Renal cortex interstitium (tissue), 15 donors: ENCODE measurements around the gene TRAPPC10. TPM values are rescaled to one million over a fixed set of nuclear protein-coding genes. Genes with fewer than 3 reads are reported as not detected.

Experiments
- DNase-seq, 11 donors: peaks; one replicate each; pipeline ENCODE4 v3.0.0-alpha.2; 2013; ENCODE audit warnings: low read depth in 9 of 11, low spot score in 4 of 11; ENCODE audit errors: extremely low read depth in 1 of 11
- long read RNA-seq, 16 experiments: transcript quantifications; one replicate each; lab custom pipeline, GENCODE V29; 2026
- polyA plus RNA-seq, 3 donors: library from polyadenylated mRNA; unstranded; fragments of 120-200 nt; gene quantifications; one replicate each; pipeline ENCODE4 v1.2.1, GENCODE V29; 2013; ENCODE audit not compliant: insufficient read length in 3 of 3

The TRAPPC10 gene, protein sequence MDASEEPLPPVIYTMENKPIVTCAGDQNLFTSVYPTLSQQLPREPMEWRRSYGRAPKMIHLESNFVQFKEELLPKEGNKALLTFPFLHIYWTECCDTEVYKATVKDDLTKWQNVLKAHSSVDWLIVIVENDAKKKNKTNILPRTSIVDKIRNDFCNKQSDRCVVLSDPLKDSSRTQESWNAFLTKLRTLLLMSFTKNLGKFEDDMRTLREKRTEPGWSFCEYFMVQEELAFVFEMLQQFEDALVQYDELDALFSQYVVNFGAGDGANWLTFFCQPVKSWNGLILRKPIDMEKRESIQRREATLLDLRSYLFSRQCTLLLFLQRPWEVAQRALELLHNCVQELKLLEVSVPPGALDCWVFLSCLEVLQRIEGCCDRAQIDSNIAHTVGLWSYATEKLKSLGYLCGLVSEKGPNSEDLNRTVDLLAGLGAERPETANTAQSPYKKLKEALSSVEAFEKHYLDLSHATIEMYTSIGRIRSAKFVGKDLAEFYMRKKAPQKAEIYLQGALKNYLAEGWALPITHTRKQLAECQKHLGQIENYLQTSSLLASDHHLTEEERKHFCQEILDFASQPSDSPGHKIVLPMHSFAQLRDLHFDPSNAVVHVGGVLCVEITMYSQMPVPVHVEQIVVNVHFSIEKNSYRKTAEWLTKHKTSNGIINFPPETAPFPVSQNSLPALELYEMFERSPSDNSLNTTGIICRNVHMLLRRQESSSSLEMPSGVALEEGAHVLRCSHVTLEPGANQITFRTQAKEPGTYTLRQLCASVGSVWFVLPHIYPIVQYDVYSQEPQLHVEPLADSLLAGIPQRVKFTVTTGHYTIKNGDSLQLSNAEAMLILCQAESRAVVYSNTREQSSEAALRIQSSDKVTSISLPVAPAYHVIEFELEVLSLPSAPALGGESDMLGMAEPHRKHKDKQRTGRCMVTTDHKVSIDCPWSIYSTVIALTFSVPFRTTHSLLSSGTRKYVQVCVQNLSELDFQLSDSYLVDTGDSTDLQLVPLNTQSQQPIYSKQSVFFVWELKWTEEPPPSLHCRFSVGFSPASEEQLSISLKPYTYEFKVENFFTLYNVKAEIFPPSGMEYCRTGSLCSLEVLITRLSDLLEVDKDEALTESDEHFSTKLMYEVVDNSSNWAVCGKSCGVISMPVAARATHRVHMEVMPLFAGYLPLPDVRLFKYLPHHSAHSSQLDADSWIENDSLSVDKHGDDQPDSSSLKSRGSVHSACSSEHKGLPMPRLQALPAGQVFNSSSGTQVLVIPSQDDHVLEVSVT
- polyA plus RNA-seq, result 10 to 100 TPM; 33.5 to 45.4 (median 41.9) TPM
- long read RNA-seq, donor 1, full-length matches to known transcripts, result 2 of 7 reads
- long read RNA-seq, donor 1, partial matches to known transcripts, result 5 of 7 reads
- long read RNA-seq, donor 1, other reads (novel, unspliced or antisense), result 0 of 7 reads
- long read RNA-seq, donor 2, result 0 reads
- long read RNA-seq, donor 3, full-length matches to known transcripts, result 2 of 2 reads
- long read RNA-seq, donor 3, partial matches to known transcripts, result 0 of 2 reads
- long read RNA-seq, donor 3, other reads (novel, unspliced or antisense), result 0 of 2 reads
- long read RNA-seq, donor 4, partial matches to known transcripts, result 0 of 3 reads
- long read RNA-seq, donor 4, other reads (novel, unspliced or antisense), result 0 of 3 reads
- long read RNA-seq, donor 5, partial matches to known transcripts, result 5 of 7 reads
- long read RNA-seq, donor 5, other reads (novel, unspliced or antisense), result 0 of 7 reads
- long read RNA-seq, donor 6, full-length matches to known transcripts, result 3 of 3 reads
- long read RNA-seq, donor 6, partial matches to known transcripts, result 0 of 3 reads
- long read RNA-seq, donor 6, other reads (novel, unspliced or antisense), result 0 of 3 reads
- long read RNA-seq, donor 7, partial matches to known transcripts, result 0 of 2 reads
- long read RNA-seq, donor 7, other reads (novel, unspliced or antisense), result 0 of 2 reads
- long read RNA-seq, donor 8, full-length matches to known transcripts, result 2 of 8 reads
- long read RNA-seq, donor 8, partial matches to known transcripts, result 6 of 8 reads
- long read RNA-seq, donor 8, other reads (novel, unspliced or antisense), result 0 of 8 reads
- long read RNA-seq, donor 9, result 0 reads
- long read RNA-seq, donor 10, partial matches to known transcripts, result 5 of 7 reads
- long read RNA-seq, donor 10, other reads (novel, unspliced or antisense), result 0 of 7 reads
- long read RNA-seq, donor 11, full-length matches to known transcripts, result 1 of 1 reads
- long read RNA-seq, donor 11, partial matches to known transcripts, result 0 of 1 reads
- long read RNA-seq, donor 11, other reads (novel, unspliced or antisense), result 0 of 1 reads
- long read RNA-seq, donor 12, full-length matches to known transcripts, result 3 of 3 reads
- long read RNA-seq, donor 12, partial matches to known transcripts, result 0 of 3 reads
- long read RNA-seq, donor 12, other reads (novel, unspliced or antisense), result 0 of 3 reads
- long read RNA-seq, donor 13, full-length matches to known transcripts, result 4 of 4 reads
- long read RNA-seq, donor 13, partial matches to known transcripts, result 0 of 4 reads
- long read RNA-seq, donor 13, other reads (novel, unspliced or antisense), result 0 of 4 reads
- long read RNA-seq, donor 14, partial matches to known transcripts, result 0 of 2 reads
- long read RNA-seq, donor 14, other reads (novel, unspliced or antisense), result 0 of 2 reads
- long read RNA-seq, donor 15, partial matches to known transcripts, result 0 of 1 reads
- long read RNA-seq, donor 15, other reads (novel, unspliced or antisense), result 0 of 1 reads
- long read RNA-seq, donor 16, full-length matches to known transcripts, result 2 of 29 reads
- long read RNA-seq, donor 16, partial matches to known transcripts, result 27 of 29 reads
- long read RNA-seq, donor 16, other reads (novel, unspliced or antisense), result 0 of 29 reads

GRCh38 chr21:44011579-44012473 lies at the start of gene TRAPPC10:
TRAPPC10 (plus strand) TSS chr21:44012309; CDS start chr21:44012494, 185 bp downstream.
- DNase-seq, result peak; percentile 51 to 86 (median 82)

GRCh38 chr21:43965911-43966585 lies 46.1 kb upstream of the TRAPPC10 start:
- DNase-seq, result no peak

GRCh38 chr21:43966946-43967512 lies 45.1 kb upstream of the TRAPPC10 start:
- DNase-seq, result no peak

DNA sequence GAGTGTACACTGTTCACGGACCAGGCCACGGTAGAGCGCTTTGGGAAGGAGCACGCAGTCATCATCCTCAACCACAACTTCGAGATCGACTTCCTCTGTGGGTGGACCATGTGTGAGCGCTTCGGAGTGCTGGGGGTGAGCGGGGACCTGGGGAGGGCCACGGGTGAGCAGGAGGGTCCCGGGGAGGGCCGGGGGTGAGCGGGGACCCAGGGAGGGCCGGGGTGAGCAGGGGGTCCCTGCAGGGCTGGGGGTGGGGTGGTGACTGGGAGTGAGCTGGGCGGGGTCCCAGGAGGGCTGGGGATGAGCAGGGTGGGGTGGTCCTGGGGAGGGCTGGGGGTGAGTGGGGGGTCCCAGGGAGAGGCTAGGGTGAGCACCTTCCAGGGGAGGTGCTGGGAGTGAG lies 44.1 kb upstream of the TRAPPC10 start:
- no peak for DNase-seq

DNA sequence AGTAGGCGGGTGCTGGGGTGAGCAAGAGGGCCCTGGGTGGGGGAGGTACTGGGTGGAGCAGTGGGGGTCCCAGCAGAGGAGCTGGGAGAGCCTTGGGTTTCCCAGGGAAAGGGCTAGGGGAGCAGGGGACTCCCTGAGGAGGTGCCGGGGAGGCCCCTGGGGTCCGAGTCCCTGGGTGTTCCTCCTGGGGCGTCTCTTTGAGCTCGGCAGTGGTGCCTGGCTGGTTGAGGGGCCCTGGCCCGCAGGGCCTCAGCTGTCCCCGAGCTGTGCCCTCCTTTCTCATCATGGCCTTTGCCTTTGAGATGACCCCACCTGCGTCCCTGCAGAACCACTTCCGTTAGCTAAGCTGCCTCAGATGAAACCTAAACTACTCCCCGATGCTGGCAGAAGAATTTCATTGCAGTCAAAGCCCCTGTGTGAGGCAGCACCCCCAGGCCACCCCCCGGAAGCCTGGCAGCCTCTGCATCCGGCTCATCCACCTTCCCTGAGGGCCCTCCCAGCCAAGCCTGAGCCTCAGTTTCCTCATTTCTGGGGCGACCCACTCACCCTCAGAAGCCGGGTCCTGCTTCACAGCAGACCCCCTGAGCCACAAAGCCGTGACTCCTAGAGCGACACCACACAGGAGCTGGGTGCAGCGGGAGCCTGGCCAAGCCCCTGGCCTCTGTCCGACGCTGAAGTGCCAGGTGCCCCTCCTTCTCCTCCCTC lies 43.5 kb upstream of the TRAPPC10 start:
- no peak for DNase-seq

DNA sequence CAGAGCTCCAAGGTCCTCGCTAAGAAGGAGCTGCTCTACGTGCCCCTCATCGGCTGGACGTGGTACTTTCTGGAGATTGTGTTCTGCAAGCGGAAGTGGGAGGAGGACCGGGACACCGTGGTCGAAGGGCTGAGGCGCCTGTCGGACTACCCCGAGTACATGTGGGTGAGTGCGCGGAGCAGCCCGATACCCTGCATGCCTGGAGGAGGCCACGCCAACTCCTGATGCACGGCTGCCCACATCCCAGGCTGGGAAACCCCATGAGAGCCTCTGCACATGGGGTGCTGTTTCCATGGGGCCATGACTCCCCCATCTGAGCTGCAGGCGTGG lies 43.0 kb upstream of the TRAPPC10 start:
- DNase-seq, result no peak

- no peak for DNase-seq
Measured at GRCh38 chr21:43970551-43970950, 41.6 kb upstream of the TRAPPC10 start.

- no peak for DNase-seq
Measured at GRCh38 chr21:43971201-43971991, 40.7 kb upstream of the TRAPPC10 start.

DNA sequence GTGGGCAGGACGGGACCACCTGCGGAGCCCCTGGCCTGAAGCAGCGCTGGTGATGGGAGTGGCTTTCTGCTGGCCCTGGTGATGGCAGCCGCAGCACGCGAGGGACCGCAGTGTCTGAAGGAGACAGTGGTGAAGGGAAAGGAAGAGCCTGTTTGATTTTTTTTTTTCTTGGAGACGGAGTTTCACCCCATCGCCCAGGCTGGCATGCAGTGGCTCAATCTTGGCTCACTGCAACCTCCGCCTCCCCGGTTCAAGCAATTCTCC lies 40.2 kb upstream of the TRAPPC10 start:
- DNase-seq, result no peak

DNA sequence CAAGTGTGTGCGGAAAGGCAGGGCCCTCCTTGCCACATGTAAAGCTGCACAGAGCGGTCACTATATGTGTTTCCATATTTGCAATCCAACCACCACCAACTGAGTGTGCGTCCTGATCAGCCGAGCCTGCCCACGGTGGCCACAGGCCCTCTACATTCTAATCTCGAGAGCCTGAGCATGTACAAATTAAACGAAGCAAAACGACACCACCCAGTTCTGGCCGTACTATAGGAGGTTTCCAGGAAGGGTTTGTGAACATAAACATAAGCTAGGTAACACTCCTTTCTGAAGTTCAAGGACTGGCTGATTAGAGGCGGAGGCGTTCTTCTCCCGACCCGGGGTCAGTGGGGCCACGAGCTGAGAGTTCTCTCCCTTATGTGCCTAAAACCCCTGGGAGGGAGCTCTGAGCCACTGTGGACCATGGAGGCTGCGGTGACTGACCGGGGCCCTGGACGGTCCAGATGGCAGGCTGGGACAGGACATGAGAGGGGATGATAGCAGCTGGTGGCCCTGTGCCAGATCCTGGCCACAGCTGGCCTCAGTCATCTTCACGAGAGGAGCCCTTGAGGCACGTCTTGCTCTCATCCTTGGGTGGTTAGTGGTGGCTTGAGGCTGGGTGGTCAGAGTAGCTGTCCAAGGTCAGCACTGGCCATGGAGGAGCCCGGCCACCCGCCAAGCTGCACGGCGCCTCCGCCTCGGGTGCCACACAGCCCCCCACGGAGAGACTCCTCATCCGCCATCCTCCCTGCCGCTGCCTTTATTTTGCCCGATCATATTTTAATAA lies 39.1 kb upstream of the TRAPPC10 start:
- DNase-seq, result no peak

DNA sequence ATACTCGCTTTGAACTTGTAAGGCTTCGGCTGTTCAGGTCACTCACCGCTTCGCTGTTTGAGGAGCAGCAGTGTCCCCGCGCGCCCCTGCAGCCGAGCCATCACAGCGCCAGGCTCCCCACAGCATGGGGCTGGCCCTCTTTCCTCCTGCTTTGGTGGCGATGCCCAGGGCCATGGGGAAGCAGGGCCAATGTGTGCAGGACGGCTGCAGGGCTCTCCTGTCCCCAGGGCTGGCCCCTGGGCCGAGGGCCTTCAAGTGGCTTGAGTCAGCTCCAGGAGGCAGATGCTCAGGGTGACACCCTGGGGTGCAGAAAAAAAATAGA lies 38.5 kb upstream of the TRAPPC10 start:
- no peak for DNase-seq

DNA sequence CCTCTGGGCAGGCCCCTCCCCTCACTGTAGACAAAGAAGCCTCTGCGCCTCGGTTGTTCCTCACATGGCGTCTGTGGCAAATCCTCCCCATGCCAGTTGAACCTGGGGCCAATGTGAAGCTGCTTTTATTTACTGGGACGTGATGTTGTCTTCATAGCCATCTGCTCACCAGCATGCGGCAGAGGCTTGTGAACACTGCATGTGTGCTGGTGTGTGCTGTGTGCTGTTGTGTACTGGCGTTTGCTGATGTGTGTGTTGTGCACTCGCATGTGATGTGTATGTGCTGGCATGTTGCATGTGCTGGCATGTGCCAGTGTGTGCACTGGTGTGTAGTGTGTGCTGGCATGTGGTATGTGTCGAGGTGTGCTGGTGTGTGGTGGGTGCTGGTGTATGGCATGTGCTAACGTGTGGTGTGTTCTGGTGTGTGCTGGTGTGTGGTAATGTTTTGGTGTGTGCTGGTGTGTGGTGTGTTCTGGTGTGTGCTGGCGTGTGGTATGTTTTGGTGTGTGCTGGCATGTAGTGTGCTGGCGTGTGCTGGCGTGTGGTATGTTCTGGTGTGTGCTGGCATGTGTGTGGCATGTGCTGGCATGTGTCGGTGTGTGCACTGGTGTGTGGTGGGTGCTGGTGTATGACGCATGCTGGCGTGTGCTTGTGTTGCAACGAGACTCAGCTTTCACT lies 37.2 kb upstream of the TRAPPC10 start:
- DNase-seq, result no peak
